ENCODE measurements around the gene ADCY7.

Gene ADCY7

GRCh38 chr16:50310308-50311133 lies 44.2 kb downstream of the ADCY7 start:
- Histone ChIP-seq H3K27me3 (ENCODE audit: control insufficient read depth, insufficient read depth, low read length) (no peaks in the 10 kb centered on the region), H3K9ac (ENCODE audit: low read length) (no peak overlapping the region), H3K4me1 (ENCODE audit: control insufficient read depth, insufficient read depth, low read length) (no peaks in the 10 kb centered on the region; the same call in 1 of the 2 replicates), H3K27ac (ENCODE audit: low read depth, low read length) (no peak overlapping the region), H3K36me3 (ENCODE audit: control insufficient read depth, insufficient read depth, low read length) (peaks cover 20% of the 10 kb centered on the region), H3K4me3 (ENCODE audit: low read depth, low read length) (no peak overlapping the region), H3K9me3 (ENCODE audit: control insufficient read depth, insufficient read depth, low read depth, low read length) (no peaks in the 10 kb centered on the region)

- H3K27me3 ChIP-seq (ENCODE audit: control insufficient read depth, insufficient read depth, low read length): no peaks in the 10 kb centered on the region
- H3K4me1 ChIP-seq (ENCODE audit: control insufficient read depth, insufficient read depth, low read length): no peaks in the 10 kb centered on the region; the same call in 1 of the 2 replicates
- H3K9ac ChIP-seq (ENCODE audit: low read length): no peak overlapping the region
- no peaks in the 10 kb centered on the region for H3K9me3 ChIP-seq (ENCODE audit: control insufficient read depth, insufficient read depth, low read depth, low read length)
- no peak overlapping the region for H3K4me3 ChIP-seq (ENCODE audit: low read depth, low read length)
- peaks cover 26% of the 10 kb centered on the region for H3K36me3 ChIP-seq (ENCODE audit: control insufficient read depth, insufficient read depth, low read length)
- no peak overlapping the region for H3K27ac ChIP-seq (ENCODE audit: low read depth, low read length)
Measured at GRCh38 chr16:50311134-50311528, 44.8 kb downstream of the ADCY7 start.

GRCh38 chr16:50311891-50312501 lies 45.6 kb downstream of the ADCY7 start:
- Histone ChIP-seq H3K9ac (ENCODE audit: low read length) (no peak overlapping the region), H3K9me3 (ENCODE audit: control insufficient read depth, insufficient read depth, low read depth, low read length) (no peaks in the 10 kb centered on the region), H3K4me1 (ENCODE audit: control insufficient read depth, insufficient read depth, low read length) (no peaks in the 10 kb centered on the region; the same call in 1 of the 2 replicates), H3K27ac (ENCODE audit: low read depth, low read length) (no peak overlapping the region), H3K27me3 (ENCODE audit: control insufficient read depth, insufficient read depth, low read length) (no peaks in the 10 kb centered on the region), H3K36me3 (ENCODE audit: control insufficient read depth, insufficient read depth, low read length) (peaks cover 35% of the 10 kb centered on the region), H3K4me3 (ENCODE audit: low read depth, low read length) (no peak overlapping the region)

- peak overlapping the region; percentile 13 for H3K9ac ChIP-seq (ENCODE audit: low read length)
- H3K4me1 ChIP-seq (ENCODE audit: control insufficient read depth, insufficient read depth, low read length): no peaks in the 10 kb centered on the region; the same call in 1 of the 2 replicates
- peaks cover 53% of the 10 kb centered on the region for H3K36me3 ChIP-seq (ENCODE audit: control insufficient read depth, insufficient read depth, low read length)
- H3K4me3 ChIP-seq (ENCODE audit: low read depth, low read length): no peak overlapping the region
- 0 out of 2 replicates have a peak overlapping the region, but pooled peaks have one; percentile 40 for H3K27ac ChIP-seq (ENCODE audit: low read depth, low read length)
- H3K27me3 ChIP-seq (ENCODE audit: control insufficient read depth, insufficient read depth, low read length): no peaks in the 10 kb centered on the region
- H3K9me3 ChIP-seq (ENCODE audit: control insufficient read depth, insufficient read depth, low read depth, low read length): no peaks in the 10 kb centered on the region
Measured at GRCh38 chr16:50313596-50314478, 47.5 kb downstream of the ADCY7 start.

- H3K9me3 ChIP-seq (ENCODE audit: control insufficient read depth, insufficient read depth, low read depth, low read length): no peaks in the 10 kb centered on the region
- no peaks in the 10 kb centered on the region for H3K27me3 ChIP-seq (ENCODE audit: control insufficient read depth, insufficient read depth, low read length)
- H3K36me3 ChIP-seq (ENCODE audit: control insufficient read depth, insufficient read depth, low read length): peaks cover 61% of the 10 kb centered on the region
- no peaks in the 10 kb centered on the region; the same call in 1 of the 2 replicates for H3K4me1 ChIP-seq (ENCODE audit: control insufficient read depth, insufficient read depth, low read length)
- H3K4me3 ChIP-seq (ENCODE audit: low read depth, low read length): no peak overlapping the region
- H3K27ac ChIP-seq (ENCODE audit: low read depth, low read length): no peak overlapping the region
- no peak overlapping the region for H3K9ac ChIP-seq (ENCODE audit: low read length)
Measured at GRCh38 chr16:50314665-50315064, 48.3 kb downstream of the ADCY7 start.

GRCh38 chr16:50315346-50315997 lies 49.1 kb downstream of the ADCY7 start:
- Histone ChIP-seq H3K36me3 (ENCODE audit: control insufficient read depth, insufficient read depth, low read length) (peaks cover 69% of the 10 kb centered on the region), H3K4me1 (ENCODE audit: control insufficient read depth, insufficient read depth, low read length) (no peaks in the 10 kb centered on the region; the same call in 1 of the 2 replicates), H3K9me3 (ENCODE audit: control insufficient read depth, insufficient read depth, low read depth, low read length) (no peaks in the 10 kb centered on the region), H3K27ac (ENCODE audit: low read depth, low read length) (no peak overlapping the region), H3K9ac (ENCODE audit: low read length) (no peak overlapping the region), H3K27me3 (ENCODE audit: control insufficient read depth, insufficient read depth, low read length) (no peaks in the 10 kb centered on the region), H3K4me3 (ENCODE audit: low read depth, low read length) (no peak overlapping the region)

GRCh38 chr16:50316102-50316847 lies 49.9 kb downstream of the ADCY7 start:
- peaks cover 77% of the 10 kb centered on the region for H3K36me3 ChIP-seq (ENCODE audit: control insufficient read depth, insufficient read depth, low read length)
- no peaks in the 10 kb centered on the region for H3K9me3 ChIP-seq (ENCODE audit: control insufficient read depth, insufficient read depth, low read depth, low read length)
- H3K27ac ChIP-seq (ENCODE audit: low read depth, low read length): no peak overlapping the region
- H3K9ac ChIP-seq (ENCODE audit: low read length): no peak overlapping the region
- no peaks in the 10 kb centered on the region; the same call in 1 of the 2 replicates for H3K4me1 ChIP-seq (ENCODE audit: control insufficient read depth, insufficient read depth, low read length)
- H3K27me3 ChIP-seq (ENCODE audit: control insufficient read depth, insufficient read depth, low read length): no peaks in the 10 kb centered on the region
- no peak overlapping the region for H3K4me3 ChIP-seq (ENCODE audit: low read depth, low read length)

GRCh38 chr16:50316848-50317630 lies 50.7 kb downstream of the ADCY7 start:
- Histone ChIP-seq H3K36me3 (ENCODE audit: control insufficient read depth, insufficient read depth, low read length) (peaks cover 83% of the 10 kb centered on the region), H3K4me3 (ENCODE audit: low read depth, low read length) (no peak overlapping the region), H3K27ac (ENCODE audit: low read depth, low read length) (no peak overlapping the region), H3K4me1 (ENCODE audit: control insufficient read depth, insufficient read depth, low read length) (no peaks in the 10 kb centered on the region; the same call in 1 of the 2 replicates), H3K27me3 (ENCODE audit: control insufficient read depth, insufficient read depth, low read length) (no peaks in the 10 kb centered on the region), H3K9me3 (ENCODE audit: control insufficient read depth, insufficient read depth, low read depth, low read length) (no peaks in the 10 kb centered on the region), H3K9ac (ENCODE audit: low read length) (no peak overlapping the region)

- H3K27me3 ChIP-seq (ENCODE audit: control insufficient read depth, insufficient read depth, low read length): no peaks in the 10 kb centered on the region
- no peak overlapping the region for H3K9ac ChIP-seq (ENCODE audit: low read length)
- peaks cover 97% of the 10 kb centered on the region for H3K36me3 ChIP-seq (ENCODE audit: control insufficient read depth, insufficient read depth, low read length)
- H3K4me1 ChIP-seq (ENCODE audit: control insufficient read depth, insufficient read depth, low read length): no peaks in the 10 kb centered on the region; the same call in 1 of the 2 replicates
- no peak overlapping the region for H3K4me3 ChIP-seq (ENCODE audit: low read depth, low read length)
- H3K27ac ChIP-seq (ENCODE audit: low read depth, low read length): no peak overlapping the region
- no peaks in the 10 kb centered on the region for H3K9me3 ChIP-seq (ENCODE audit: control insufficient read depth, insufficient read depth, low read depth, low read length)
Measured at GRCh38 chr16:50318796-50319578, 52.6 kb downstream of the ADCY7 start.
